Mesenchymal stem cell (in vitro differentiated cells and primary cell): ENCODE results near the gene ZIC4.

Source experiments
- DNase-seq: peaks from one replicate; pipeline ENCODE4 v3.0.0-alpha.2; 2013
- H2AFZ ChIP-seq: one replicate; pipeline ENCODE4 v1.6.1; 2013; ENCODE audit warnings: low read depth, mild to moderate bottlenecking, control low read depth, inconsistent platforms, low read length, moderate library complexity
- H2AK5ac ChIP-seq: 2 replicates; pipeline ENCODE4 v1.6.1; 2013; ENCODE audit warnings: low read length, moderate library complexity, mild to moderate bottlenecking, inconsistent platforms; ENCODE audit not compliant: severe bottlenecking
- H2BK120ac ChIP-seq: one replicate; pipeline ENCODE4 v1.6.1; 2013; ENCODE audit warnings: low read depth, mild to moderate bottlenecking, inconsistent platforms, low read length, moderate library complexity
- H2BK12ac ChIP-seq, 2 experiments: one replicate each; pipeline ENCODE4 v1.6.1; 2013; ENCODE audit warnings: inconsistent platforms in 2 of 2, low read length in 2 of 2, mild to moderate bottlenecking in 2 of 2, moderate library complexity in 2 of 2, control low read depth in 1 of 2
- H2BK15ac ChIP-seq: one replicate; pipeline ENCODE4 v1.6.1; 2013; ENCODE audit warnings: mild to moderate bottlenecking, low read depth, inconsistent platforms; ENCODE audit not compliant: poor library complexity, severe bottlenecking
- H2BK5ac ChIP-seq: 2 replicates; pipeline ENCODE4 v1.6.1; 2013; ENCODE audit warnings: low read depth, mild to moderate bottlenecking, low read length, control low read depth, inconsistent platforms; ENCODE audit not compliant: poor library complexity, severe bottlenecking
- H3K14ac ChIP-seq, 2 experiments: one replicate each; pipeline ENCODE4 v1.6.1; 2013; ENCODE audit warnings: inconsistent platforms in 2 of 2, low read length in 2 of 2, control low read depth in 1 of 2, mild to moderate bottlenecking in 1 of 2, moderate library complexity in 1 of 2
- H3K18ac ChIP-seq, 2 experiments: one replicate each; pipeline ENCODE4 v1.6.1; 2013; ENCODE audit warnings: inconsistent platforms in 2 of 2, low read length in 2 of 2, control low read depth in 1 of 2, low read depth in 1 of 2, mild to moderate bottlenecking in 1 of 2
- H3K23ac ChIP-seq, 2 experiments: one replicate each; pipeline ENCODE4 v1.6.1; 2013; ENCODE audit warnings: inconsistent platforms in 2 of 2, low read length in 2 of 2, mild to moderate bottlenecking in 2 of 2, moderate library complexity in 2 of 2, control low read depth in 1 of 2
- H3K27ac ChIP-seq: 2 replicates; pipeline ENCODE4 v1.5.1; 2013; ENCODE audit warnings: mild to moderate bottlenecking, moderate library complexity, low read length, control low read depth, inconsistent platforms; ENCODE audit not compliant: poor library complexity, severe bottlenecking
- H3K27me3 ChIP-seq, 2 experiments: 2 replicates each; pipeline versions ENCODE4 v1.6.1 to v1.7.0; 2013; ENCODE audit warnings: low read length in 2 of 2, mild to moderate bottlenecking in 2 of 2, moderate library complexity in 2 of 2, control low read depth in 1 of 2, inconsistent platforms in 1 of 2; ENCODE audit not compliant: control insufficient read depth in 1 of 2, insufficient read depth in 1 of 2
- H3K36me3 ChIP-seq, 2 experiments: 2 replicates each; pipeline versions ENCODE4 v1.6.1 to v1.7.0; 2013; ENCODE audit warnings: low read length in 2 of 2, control low read depth in 1 of 2, inconsistent platforms in 1 of 2, low read depth in 1 of 2, mild to moderate bottlenecking in 1 of 2; ENCODE audit not compliant: insufficient read depth in 2 of 2, control insufficient read depth in 1 of 2
- H3K4ac ChIP-seq, 2 experiments: one replicate each; pipeline ENCODE4 v1.6.1; 2013; ENCODE audit warnings: inconsistent platforms in 2 of 2, low read length in 2 of 2, mild to moderate bottlenecking in 2 of 2, moderate library complexity in 2 of 2, control low read depth in 1 of 2, low read depth in 1 of 2
- H3K4me1 ChIP-seq: 2 replicates; pipeline ENCODE4 v1.6.1; 2013; ENCODE audit warnings: low read depth, low read length, control low read depth; ENCODE audit not compliant: control insufficient read depth, insufficient read depth
- H3K4me2 ChIP-seq: 2 replicates; pipeline ENCODE4 v1.6.1; 2013; ENCODE audit warnings: low read length, mild to moderate bottlenecking, inconsistent platforms; ENCODE audit not compliant: poor library complexity, severe bottlenecking
- H3K4me3 ChIP-seq, 2 experiments: 2 replicates each; pipeline versions ENCODE4 v1.5.1 to v1.7.0; 2013; ENCODE audit warnings: low read length in 2 of 2, mild to moderate bottlenecking in 2 of 2, control low read depth in 1 of 2, low read depth in 1 of 2; ENCODE audit not compliant: insufficient read depth in 1 of 2
- H3K79me1 ChIP-seq: replicated peaks from 2 replicates; pipeline ENCODE4 v1.6.1; 2013; ENCODE audit warnings: mild to moderate bottlenecking, control low read depth, low read length, inconsistent platforms; ENCODE audit not compliant: poor library complexity, severe bottlenecking
- H3K9ac ChIP-seq: 2 replicates; pipeline ENCODE4 v1.7.0; 2013; ENCODE audit warnings: mild to moderate bottlenecking, low read length, moderate library complexity
- H3K9me3 ChIP-seq: 2 replicates; pipeline ENCODE4 v1.7.0; 2013; ENCODE audit warnings: mild to moderate bottlenecking, low read length; ENCODE audit not compliant: control insufficient read depth
- H4K8ac ChIP-seq: one replicate; pipeline ENCODE4 v1.6.1; 2013; ENCODE audit warnings: inconsistent platforms, mild to moderate bottlenecking, low read length, moderate library complexity
- H4K91ac ChIP-seq: one replicate; pipeline ENCODE4 v1.6.1; 2013; ENCODE audit warnings: mild to moderate bottlenecking, low read length, inconsistent platforms
- whole genome bisulfite sequencing: methylation state at CpG from one replicate; pipeline ENCODE4 v1.1.7; 2013; ENCODE audit warnings: mixed read lengths; 5-methylcytosine and 5-hydroxymethylcytosine counted together

ZIC4 gene

GRCh38 chr3:147370349-147370748 is 36.0 kb downstream of the ZIC4 start:
- Histone ChIP-seq H3K18ac (no peak overlapping the region), H3K27me3 (peaks cover 85 to 99% of the 10 kb centered on the region in 2 experiments), H2AK5ac (no peak overlapping the region), H2AFZ (no peak overlapping the region), H2BK5ac (no peak overlapping the region), H3K9me3 (peaks cover 8% of the 10 kb centered on the region), H2BK15ac (no peak overlapping the region), H3K4me1 (peaks cover 3% of the 10 kb centered on the region), H2BK12ac (no peak overlapping the region), H3K36me3 (no peaks in the 10 kb centered on the region), H4K91ac (no peak overlapping the region), H2BK120ac (no peak overlapping the region), H3K4me3 (peak overlapping the region in 1 of 2 experiments; percentile 30), H3K14ac (no peak overlapping the region), H3K23ac (no peak overlapping the region), H3K4me2 (peak overlapping the region; percentile 4), H4K8ac (no peak overlapping the region), H3K9ac (no peak overlapping the region), H3K4ac (no peak overlapping the region), H3K79me1 (no peaks in the 10 kb centered on the region), H3K27ac (no peak overlapping the region)
- 2% methylated on average over 15 of the region's 19 CpGs for WGBS
- DNase-seq, result no peak

- H3K4me2 ChIP-seq, result peak overlapping the region; percentile 93
- no peak overlapping the region for H2BK12ac ChIP-seq
- no peak overlapping the region for H3K27ac ChIP-seq
- peaks cover 3% of the 10 kb centered on the region for H3K4me1 ChIP-seq
- H3K36me3 ChIP-seq, result no peaks in the 10 kb centered on the region
- H3K9ac ChIP-seq, result no peak overlapping the region
- no peak overlapping the region for H3K4me3 ChIP-seq
- H2BK5ac ChIP-seq, result no peak overlapping the region
- no peak overlapping the region for H2AFZ ChIP-seq
- H2AK5ac ChIP-seq, result no peak overlapping the region
- H3K9me3 ChIP-seq, result peaks cover 2% of the 10 kb centered on the region
- H3K14ac ChIP-seq, result no peak overlapping the region
- H3K79me1 ChIP-seq, result no peaks in the 10 kb centered on the region
- H3K23ac ChIP-seq, result no peak overlapping the region
- no peak overlapping the region for H3K18ac ChIP-seq
- peaks cover 85 to 99% of the 10 kb centered on the region in 2 experiments for H3K27me3 ChIP-seq
- under 1% methylated on average over 17 of the region's 18 CpGs for WGBS
- H2BK120ac ChIP-seq, result no peak overlapping the region
- no peak overlapping the region for H3K4ac ChIP-seq
- H2BK15ac ChIP-seq, result no peak overlapping the region
- no peak overlapping the region for H4K8ac ChIP-seq
- H4K91ac ChIP-seq, result no peak overlapping the region
- DNase-seq, result no peak
Measured at GRCh38 chr3:147369661-147370123, 36.7 kb downstream of the ZIC4 start.

GRCh38 chr3:147369231-147369630 is 37.1 kb downstream of the ZIC4 start:
- H4K91ac ChIP-seq, result no peak overlapping the region
- no peak overlapping the region for H3K14ac ChIP-seq
- no peak overlapping the region for H2BK15ac ChIP-seq
- no peak overlapping the region for H2BK120ac ChIP-seq
- H3K79me1 ChIP-seq, result no peaks in the 10 kb centered on the region
- H3K4me3 ChIP-seq, result no peak overlapping the region
- no peak overlapping the region for H2AFZ ChIP-seq
- peaks cover 85 to 99% of the 10 kb centered on the region in 2 experiments for H3K27me3 ChIP-seq
- peak overlapping the region; percentile 93 for H3K4me2 ChIP-seq
- H2AK5ac ChIP-seq, result no peak overlapping the region
- WGBS, result 6% methylated on average over 6 of the region's 13 CpGs
- H3K27ac ChIP-seq, result no peak overlapping the region
- no peaks in the 10 kb centered on the region for H3K36me3 ChIP-seq
- no peak overlapping the region for H2BK5ac ChIP-seq
- peaks cover 2% of the 10 kb centered on the region for H3K9me3 ChIP-seq
- H4K8ac ChIP-seq, result no peak overlapping the region
- H3K18ac ChIP-seq, result no peak overlapping the region
- H2BK12ac ChIP-seq, result no peak overlapping the region
- H3K23ac ChIP-seq, result no peak overlapping the region
- no peak overlapping the region for H3K9ac ChIP-seq
- no peak overlapping the region for H3K4ac ChIP-seq
- no peak for DNase-seq
- peaks cover 3% of the 10 kb centered on the region for H3K4me1 ChIP-seq

GRCh38 chr3:147368561-147369221 is 37.7 kb downstream of the ZIC4 start:
- no peak for DNase-seq
- Histone ChIP-seq H3K27me3 (peaks cover 81 to 99% of the 10 kb centered on the region in 2 experiments), H2BK120ac (no peak overlapping the region), H3K18ac (no peak overlapping the region), H2AK5ac (no peak overlapping the region), H4K8ac (no peak overlapping the region), H3K4me2 (no peak overlapping the region), H3K27ac (no peak overlapping the region), H2BK5ac (no peak overlapping the region), H3K23ac (peak overlapping the region in 1 of 2 experiments; percentile 37), H3K4me1 (peaks cover 3% of the 10 kb centered on the region), H4K91ac (no peak overlapping the region), H3K9me3 (no peaks in the 10 kb centered on the region), H2AFZ (no peak overlapping the region), H3K9ac (no peak overlapping the region), H3K79me1 (no peaks in the 10 kb centered on the region), H3K4me3 (no peak overlapping the region), H3K4ac (no peak overlapping the region), H3K14ac (no peak overlapping the region), H2BK12ac (no peak overlapping the region), H3K36me3 (no peaks in the 10 kb centered on the region), H2BK15ac (no peak overlapping the region)
- 3% methylated on average over 15 of the region's 16 CpGs for WGBS
